PC-3 (cell line): ENCODE results near the gene WDR88. TPM values are rescaled to one million over a fixed set of nuclear protein-coding genes. Genes with fewer than 3 reads are reported as not detected.

Experiments used
- ATAC-seq: fragments of 200-7000 bp; cut with Tn5 transposase; 2 replicates; pipeline ENCODE4 v1.9.1; 2020; ENCODE audit warnings: mild to moderate bottlenecking, moderate library complexity
- BruUV-seq: library from RNA; stranded (reverse); fragments of 400-500 nt; replicated peaks from 2 replicates; lab custom pipeline; 2021; lab: Mats Ljungman, UMichigan
- CTCF ChIA-PET: fragments of 300-600 bp; sonication (Branson Sonifier 250); formaldehyde crosslinking; loops from one replicate; lab custom pipeline; 2022; ENCODE audit warnings: antibody characterized with exemption; lab: Charles Lee
- POLR2A ChIA-PET: fragments of 300-600 bp; sonication (Branson Sonifier 250); formaldehyde crosslinking; loops from one replicate; lab custom pipeline; 2022; ENCODE audit warnings: antibody characterized with exemption; ENCODE audit not compliant: unreplicated experiment; lab: Charles Lee
- DNase-seq: peaks from one replicate; pipeline ENCODE4 v3.0.0-alpha.2; 2015
- H2AFZ ChIP-seq: fragments of 300-600 bp; sonication (generic); 2 replicates; pipeline ENCODE4 v1.6.0; 2016; ENCODE audit warnings: antibody characterized with exemption, low read length
- H3F3A ChIP-seq: fragments of 300-600 bp; sonication (generic); one replicate; pipeline ENCODE4 v1.6.0; 2017; ENCODE audit warnings: antibody characterized with exemption, low read length, control low read depth, mild to moderate bottlenecking; ENCODE audit not compliant: unreplicated experiment
- H3K27ac ChIP-seq: fragments of 300-600 bp; sonication (generic); 2 replicates; pipeline ENCODE4 v1.5.1; 2016; ENCODE audit warnings: mild to moderate bottlenecking, low read length
- H3K27me3 ChIP-seq: fragments of 300-600 bp; sonication (generic); 2 replicates; pipeline ENCODE4 v1.6.1; 2016; ENCODE audit warnings: low read length, mixed read lengths
- H3K36me3 ChIP-seq: fragments of 300-600 bp; sonication (generic); 2 replicates; pipeline ENCODE4 v1.6.1; 2016; ENCODE audit warnings: low read depth, mixed run types, low read length, mixed read lengths
- H3K4me1 ChIP-seq: fragments of 300-600 bp; sonication (generic); 2 replicates; pipeline ENCODE4 v1.5.1; 2016; ENCODE audit warnings: low read length; ENCODE audit not compliant: insufficient read depth
- H3K4me2 ChIP-seq: fragments of 300-600 bp; sonication (generic); 2 replicates; pipeline ENCODE4 v1.6.0; 2016; ENCODE audit warnings: low read length
- H3K4me3 ChIP-seq: fragments of 300-600 bp; sonication (generic); 2 replicates; pipeline ENCODE4 v1.5.1; 2016; ENCODE audit warnings: mild to moderate bottlenecking, low read length, mixed read lengths
- H3K79me2 ChIP-seq: fragments of 300-600 bp; sonication (generic); 2 replicates; pipeline ENCODE4 v1.6.1; 2017; ENCODE audit warnings: low read length, mixed read lengths
- H3K9ac ChIP-seq: fragments of 300-600 bp; sonication (generic); 2 replicates; pipeline ENCODE4 v1.6.0; 2016; ENCODE audit warnings: mild to moderate bottlenecking, low read length
- H3K9me2 ChIP-seq: fragments of 300-600 bp; sonication (generic); replicated peaks from 2 replicates; pipeline ENCODE4 v1.6.1; 2016; ENCODE audit warnings: mixed run types, low read length, mixed read lengths
- H3K9me3 ChIP-seq: fragments of 300-600 bp; sonication (generic); 2 replicates; pipeline ENCODE4 v1.6.1; 2016; ENCODE audit warnings: low read length, mixed read lengths
- H4K20me1 ChIP-seq: fragments of 300-600 bp; sonication (generic); 2 replicates; pipeline ENCODE4 v1.6.1; 2016; ENCODE audit warnings: low read length, mixed read lengths
- EZH2 ChIP-seq: fragments of 300-600 bp; sonication (generic); IDR thresholded peaks from one replicate; pipeline ENCODE4 v1.6.1; 2017; ENCODE audit warnings: antibody characterized with exemption, mild to moderate bottlenecking, low read length; ENCODE audit not compliant: unreplicated experiment
- EZH2phosphoT487 ChIP-seq: fragments of 300-600 bp; sonication (generic); IDR thresholded peaks from 2 replicates; pipeline ENCODE4 v1.6.1; 2018; ENCODE audit warnings: mild to moderate bottlenecking, antibody characterized with exemption, low read length, borderline replicate concordance
- intact Hi-C: fragments of 100-400 bp; cut with micrococcal nuclease; formaldehyde crosslinking; loops from 2 replicates; pipeline ENCODE4 v1.9.0; 2023
- total RNA-seq: library from RNA; depleted of rRNA; stranded (reverse); fragments of >200 nt; gene quantifications from 2 replicates; pipeline ENCODE4 v1.2.3, GENCODE V29; 2014
- TF ChIP-seq, protein P1 (sequence below): fragments of 300-600 bp; sonication (generic); conservative IDR thresholded peaks from 2 replicates; pipeline ENCODE4 v1.5.1; 2017; ENCODE audit warnings: antibody characterized with exemption, low read depth, mild to moderate bottlenecking, low read length

WDR88 gene
- total RNA-seq, 1 experiment from 2014 or later = not detected

DNA sequence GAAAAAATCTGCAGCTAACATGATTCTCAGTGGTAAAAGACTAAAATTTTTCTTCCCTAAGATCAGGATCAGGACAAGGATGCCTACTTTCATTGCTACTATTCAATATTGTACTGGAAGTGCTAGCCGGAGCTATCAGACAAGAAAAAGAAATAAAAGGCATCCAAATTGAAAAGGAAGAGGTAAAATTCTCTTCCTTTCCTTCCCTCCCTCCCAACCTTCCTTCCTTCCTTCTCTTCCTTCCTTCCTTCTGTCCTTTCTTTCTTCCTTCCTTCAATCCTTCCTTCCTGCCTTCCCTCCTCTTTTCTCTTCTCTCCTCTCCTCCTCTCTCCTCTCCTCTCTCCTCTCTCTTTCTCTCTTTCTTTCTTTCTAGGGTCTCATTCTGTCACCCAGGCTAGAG, 35.5 kb downstream of the WDR88 start:
- intact Hi-C loops = no loop called here
- H3K36me3 ChIP-seq = no peaks in the 10 kb centered on the region

DNA sequence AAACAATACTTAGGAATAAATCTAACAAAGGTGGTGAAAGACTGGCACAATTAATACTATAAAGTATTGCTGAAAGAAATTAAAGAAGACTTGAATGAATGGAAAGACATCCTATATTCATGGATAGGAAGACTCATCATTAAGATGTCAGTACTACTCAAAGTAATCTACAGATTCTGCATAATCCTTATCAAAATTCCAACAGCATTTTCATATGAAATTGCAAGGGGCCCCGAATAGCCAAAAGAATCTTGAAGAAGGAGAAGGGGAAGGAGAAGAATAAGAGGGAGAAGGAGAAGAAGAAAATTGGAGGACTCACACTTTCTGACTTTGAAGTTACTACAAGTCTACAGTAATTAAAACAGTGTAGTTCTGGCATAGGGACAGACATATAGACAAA, 36.6 kb downstream of the WDR88 start:
- Histone ChIP-seq H3K27ac (no peak overlapping the region), H3K4me1 (peaks cover 13% of the 10 kb centered on the region), H3K4me2 (no peak overlapping the region), H3K9me3 (no peaks in the 10 kb centered on the region), H3K27me3 (no peaks in the 10 kb centered on the region), H4K20me1 (no peaks in the 10 kb centered on the region), H3K4me3 (no peak overlapping the region), H3K79me2 (no peaks in the 10 kb centered on the region), H3K9ac (no peak overlapping the region), H3F3A (no peaks in the 10 kb centered on the region), H3K36me3 (no peaks in the 10 kb centered on the region), H2AFZ (no peak overlapping the region), H3K9me2 (no peaks in the 10 kb centered on the region)
- CTCF ChIA-PET = no interaction called here
- DNase-seq = no peak
- intact Hi-C loops = no loop called here
- no TSS peak for BruUV-seq
- no peak for TF ChIP-seq EZH2
- TF ChIP-seq, protein P1, sequence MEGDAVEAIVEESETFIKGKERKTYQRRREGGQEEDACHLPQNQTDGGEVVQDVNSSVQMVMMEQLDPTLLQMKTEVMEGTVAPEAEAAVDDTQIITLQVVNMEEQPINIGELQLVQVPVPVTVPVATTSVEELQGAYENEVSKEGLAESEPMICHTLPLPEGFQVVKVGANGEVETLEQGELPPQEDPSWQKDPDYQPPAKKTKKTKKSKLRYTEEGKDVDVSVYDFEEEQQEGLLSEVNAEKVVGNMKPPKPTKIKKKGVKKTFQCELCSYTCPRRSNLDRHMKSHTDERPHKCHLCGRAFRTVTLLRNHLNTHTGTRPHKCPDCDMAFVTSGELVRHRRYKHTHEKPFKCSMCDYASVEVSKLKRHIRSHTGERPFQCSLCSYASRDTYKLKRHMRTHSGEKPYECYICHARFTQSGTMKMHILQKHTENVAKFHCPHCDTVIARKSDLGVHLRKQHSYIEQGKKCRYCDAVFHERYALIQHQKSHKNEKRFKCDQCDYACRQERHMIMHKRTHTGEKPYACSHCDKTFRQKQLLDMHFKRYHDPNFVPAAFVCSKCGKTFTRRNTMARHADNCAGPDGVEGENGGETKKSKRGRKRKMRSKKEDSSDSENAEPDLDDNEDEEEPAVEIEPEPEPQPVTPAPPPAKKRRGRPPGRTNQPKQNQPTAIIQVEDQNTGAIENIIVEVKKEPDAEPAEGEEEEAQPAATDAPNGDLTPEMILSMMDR = no peak
- TF ChIP-seq EZH2phosphoT487 = no peak
- ATAC-seq = no peak
- POLR2A ChIA-PET = no interaction called here

More for the DNA sequence above, 35.5 kb downstream of the WDR88 start:
- no peak overlapping the region for H3K4me2 ChIP-seq
- no peak overlapping the region for H2AFZ ChIP-seq
- H3K4me1 ChIP-seq = peaks cover 12% of the 10 kb centered on the region
- no peaks in the 10 kb centered on the region for H3K27me3 ChIP-seq
- no peaks in the 10 kb centered on the region for H3F3A ChIP-seq
- no peaks in the 10 kb centered on the region for H3K79me2 ChIP-seq
- no peaks in the 10 kb centered on the region for H3K9me2 ChIP-seq
- no peak overlapping the region for H3K4me3 ChIP-seq
- ATAC-seq (no peak), DNase-seq (no peak)
- ChIA-PET CTCF (no interaction called here), POLR2A (no interaction called here)
- no peak overlapping the region for H3K9ac ChIP-seq
- no peaks in the 10 kb centered on the region for H3K9me3 ChIP-seq
- TF ChIP-seq, protein P1 = no peak
- no peak for TF ChIP-seq EZH2phosphoT487
- no peak for TF ChIP-seq EZH2
- BruUV-seq = no TSS peak
- H4K20me1 ChIP-seq = no peaks in the 10 kb centered on the region
- no peak overlapping the region for H3K27ac ChIP-seq

DNA sequence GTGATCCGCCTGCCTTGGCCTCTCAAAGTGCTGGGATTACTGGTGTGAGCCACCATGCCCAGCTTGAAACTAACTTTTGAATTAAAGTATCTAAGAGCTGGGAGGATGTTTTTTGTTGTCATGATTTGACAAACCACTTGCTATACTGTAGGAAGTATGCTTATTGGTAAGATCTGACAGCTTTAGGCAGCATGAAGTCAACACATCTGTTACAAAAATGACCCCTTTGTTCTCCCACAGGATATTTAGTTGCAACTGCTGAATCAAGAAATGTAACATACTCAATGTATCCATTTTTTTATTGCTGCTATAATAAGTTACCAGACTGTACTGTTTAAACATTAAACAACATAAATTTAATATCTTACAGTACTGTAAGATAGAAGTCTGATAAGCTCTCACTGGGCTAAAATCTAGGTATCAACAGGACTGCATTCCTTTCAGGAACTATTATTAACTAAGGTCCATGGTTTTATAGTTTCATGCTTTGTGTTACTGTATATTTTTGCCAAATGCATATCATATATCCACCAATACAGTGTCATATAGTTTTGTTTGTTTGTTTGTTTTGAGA, 39.4 kb downstream of the WDR88 start:
- Histone ChIP-seq H3K27ac (no peak overlapping the region), H2AFZ (no peak overlapping the region), H3K9ac (no peak overlapping the region), H3K9me3 (no peaks in the 10 kb centered on the region), H3K9me2 (no peaks in the 10 kb centered on the region), H3K36me3 (no peaks in the 10 kb centered on the region), H3K4me2 (no peak overlapping the region), H3K27me3 (no peaks in the 10 kb centered on the region), H3K79me2 (peaks cover 12% of the 10 kb centered on the region), H3K4me1 (peaks cover 20% of the 10 kb centered on the region), H3K4me3 (no peak overlapping the region), H3F3A (no peaks in the 10 kb centered on the region), H4K20me1 (no peaks in the 10 kb centered on the region)
- no peak for DNase-seq
- TF ChIP-seq EZH2 = no peak
- TF ChIP-seq, protein P1 = no peak
- TF ChIP-seq EZH2phosphoT487 = no peak
- no peak; the same call in 1 of the 2 replicates for ATAC-seq
- BruUV-seq = no TSS peak
- POLR2A ChIA-PET = no interaction called here
- CTCF ChIA-PET = no interaction called here
- intact Hi-C loops = no loop called here
